ENCODE results near the gene KHDRBS2.

DNA sequence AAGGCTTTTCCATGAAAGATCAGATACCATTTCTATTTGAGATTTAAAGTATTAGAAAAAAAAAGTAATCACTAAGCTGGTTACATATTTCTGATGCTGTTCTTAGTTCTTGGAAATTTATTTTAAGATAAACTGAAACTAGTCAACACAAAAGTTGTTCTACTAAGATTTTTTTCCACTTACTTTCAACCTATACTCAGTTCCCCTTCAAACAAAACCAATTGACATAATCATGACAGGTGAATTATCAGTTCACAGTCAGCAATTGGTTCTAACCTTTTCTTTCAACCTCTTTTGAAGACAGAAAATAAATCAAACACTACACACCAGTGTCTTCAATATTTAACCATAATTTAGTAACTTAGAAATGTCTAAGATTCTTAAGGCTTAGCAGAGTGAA lies 228.7 kb downstream of the KHDRBS2 start:
- TF ChIP-seq, protein P1, sequence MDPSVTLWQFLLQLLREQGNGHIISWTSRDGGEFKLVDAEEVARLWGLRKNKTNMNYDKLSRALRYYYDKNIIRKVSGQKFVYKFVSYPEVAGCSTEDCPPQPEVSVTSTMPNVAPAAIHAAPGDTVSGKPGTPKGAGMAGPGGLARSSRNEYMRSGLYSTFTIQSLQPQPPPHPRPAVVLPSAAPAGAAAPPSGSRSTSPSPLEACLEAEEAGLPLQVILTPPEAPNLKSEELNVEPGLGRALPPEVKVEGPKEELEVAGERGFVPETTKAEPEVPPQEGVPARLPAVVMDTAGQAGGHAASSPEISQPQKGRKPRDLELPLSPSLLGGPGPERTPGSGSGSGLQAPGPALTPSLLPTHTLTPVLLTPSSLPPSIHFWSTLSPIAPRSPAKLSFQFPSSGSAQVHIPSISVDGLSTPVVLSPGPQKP (IDR thresholded peaks at IDR 0.05; ENCODE audit: borderline replicate concordance, low read depth, low read length) = no peak
- TF ChIP-seq RFX5 (IDR thresholded peaks at IDR 0.05; ENCODE audit: low read depth, low read length) (no peak), CTCF (conservative IDR thresholded peaks at IDR 0.05; ENCODE audit: low read depth, low read length) (no peak), POLR2A (IDR thresholded peaks at IDR 0.05; ENCODE audit: low read depth, low read length) (no peak), RAD21 (IDR thresholded peaks at IDR 0.05; ENCODE audit: low read length) (no peak), MAFK (IDR thresholded peaks at IDR 0.05; ENCODE audit: low read depth, low read length) (no peak), MAZ (IDR thresholded peaks at IDR 0.05; ENCODE audit: borderline replicate concordance, low read depth, low read length) (no peak), MXI1 (IDR thresholded peaks at IDR 0.05; ENCODE audit: borderline replicate concordance, low read depth, low read length) (no peak)

Measured in IMR-90 (cell line).